Ishikawa (cell line): Measurements from ENCODE around the gene MACROD2.

Experiments
- CEBPB ChIP-seq: IDR thresholded peaks from 2 replicates; pipeline ENCODE4 v1.6.1; 2012
- CREB1 ChIP-seq: IDR thresholded peaks from 2 replicates; pipeline ENCODE4 v1.6.1; 2012; ENCODE audit warnings: low read depth
- EGR1 ChIP-seq: IDR thresholded peaks from 2 replicates; pipeline ENCODE4 v1.6.1; 2012
- EP300 ChIP-seq: IDR thresholded peaks from 2 replicates; pipeline ENCODE4 v1.6.1; 2012; ENCODE audit warnings: borderline replicate concordance
- FOXM1 ChIP-seq: IDR thresholded peaks from 2 replicates; pipeline ENCODE4 v1.6.1; 2012; ENCODE audit warnings: low read depth, borderline replicate concordance
- MAX ChIP-seq: IDR thresholded peaks from 2 replicates; pipeline ENCODE4 v1.6.1; 2012
- NFIC ChIP-seq: IDR thresholded peaks from 2 replicates; pipeline ENCODE4 v1.6.1; 2012
- RAD21 ChIP-seq: IDR thresholded peaks from 2 replicates; pipeline ENCODE4 v1.6.1; 2012; ENCODE audit warnings: low read depth
- REST ChIP-seq: IDR thresholded peaks from 2 replicates; pipeline ENCODE4 v1.6.1; 2012; ENCODE audit warnings: low read depth, mild to moderate bottlenecking
- TAF1 ChIP-seq: IDR thresholded peaks from 2 replicates; pipeline ENCODE4 v1.6.1; 2012; ENCODE audit warnings: low read depth, mild to moderate bottlenecking
- TCF12 ChIP-seq: IDR thresholded peaks from 2 replicates; pipeline ENCODE4 v1.6.1; 2012; ENCODE audit warnings: low read depth
- TEAD4 ChIP-seq: IDR thresholded peaks from 2 replicates; pipeline ENCODE4 v1.6.1; 2012
- USF1 ChIP-seq: IDR thresholded peaks from 2 replicates; pipeline ENCODE4 v1.6.1; 2012
- YY1 ChIP-seq: IDR thresholded peaks from 2 replicates; pipeline ENCODE4 v1.6.1; 2012; ENCODE audit warnings: low read depth
- ZBTB7A ChIP-seq: IDR thresholded peaks from 2 replicates; pipeline ENCODE4 v1.6.1; 2012; ENCODE audit warnings: low read depth

Gene MACROD2

GRCh38 chr20:16063881-16064280, 2068.6 kb downstream of the MACROD2 start:
- TF ChIP-seq USF1 (no peak), TAF1 (no peak), TEAD4 (no peak), CREB1 (no peak), EP300 (no peak), EGR1 (no peak), REST (no peak), TCF12 (no peak), FOXM1 (no peak), YY1 (no peak), ZBTB7A (no peak), RAD21 (no peak), CEBPB (no peak)

- TF ChIP-seq ZBTB7A = no peak
Measured at GRCh38 chr20:16064989-16065707, 2069.8 kb downstream of the MACROD2 start.

- no peak for TF ChIP-seq TCF12
- no peak for TF ChIP-seq CEBPB
- no peak for TF ChIP-seq TEAD4
- no peak for TF ChIP-seq EP300
- TF ChIP-seq ZBTB7A = no peak
- no peak for TF ChIP-seq EGR1
- no peak for TF ChIP-seq NFIC
- TF ChIP-seq YY1 = no peak
- TF ChIP-seq CREB1 = no peak
- no peak for TF ChIP-seq FOXM1
- no peak for TF ChIP-seq MAX
- no peak for TF ChIP-seq REST
- no peak for TF ChIP-seq RAD21
- no peak for TF ChIP-seq TAF1
- TF ChIP-seq USF1 = no peak
Measured at GRCh38 chr20:16066571-16066970, 2071.3 kb downstream of the MACROD2 start.

- no peak for TF ChIP-seq RAD21
- TF ChIP-seq CREB1 = no peak
- no peak for TF ChIP-seq TEAD4
- TF ChIP-seq CEBPB = no peak
- no peak for TF ChIP-seq EGR1
- TF ChIP-seq EP300 = no peak
- TF ChIP-seq FOXM1 = no peak
- TF ChIP-seq NFIC = no peak
- TF ChIP-seq ZBTB7A = no peak
- no peak for TF ChIP-seq REST
- no peak for TF ChIP-seq MAX
- no peak for TF ChIP-seq YY1
Measured at GRCh38 chr20:16069389-16070010, 2074.2 kb downstream of the MACROD2 start.
